Measurements from ENCODE around the gene OOSP2.
A peak's percentile ranks its signal among the peaks of the same experiment; 100 is the strongest.

The OOSP2 gene

DNA sequence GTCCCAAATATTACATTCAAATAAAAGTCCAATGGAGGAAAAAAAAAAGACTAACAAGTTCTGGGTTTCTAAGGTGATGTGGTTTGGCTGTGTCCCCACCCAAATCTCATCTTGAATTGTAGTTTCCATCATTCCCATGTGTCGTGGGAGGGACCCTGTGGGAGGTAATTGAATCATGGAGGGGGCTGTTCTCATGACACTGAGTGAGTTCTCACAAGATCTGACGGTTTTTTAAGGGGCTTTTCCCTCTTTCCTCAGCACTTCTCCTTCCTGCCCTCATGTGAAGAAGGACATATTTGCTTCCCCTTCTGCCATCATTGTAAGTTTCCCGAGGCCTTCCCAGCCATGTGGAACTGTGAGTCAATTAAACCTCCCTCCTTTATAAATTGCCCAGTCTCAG is 40.3 kb downstream of the OOSP2 start:
- no peak for DNase-seq

DNA sequence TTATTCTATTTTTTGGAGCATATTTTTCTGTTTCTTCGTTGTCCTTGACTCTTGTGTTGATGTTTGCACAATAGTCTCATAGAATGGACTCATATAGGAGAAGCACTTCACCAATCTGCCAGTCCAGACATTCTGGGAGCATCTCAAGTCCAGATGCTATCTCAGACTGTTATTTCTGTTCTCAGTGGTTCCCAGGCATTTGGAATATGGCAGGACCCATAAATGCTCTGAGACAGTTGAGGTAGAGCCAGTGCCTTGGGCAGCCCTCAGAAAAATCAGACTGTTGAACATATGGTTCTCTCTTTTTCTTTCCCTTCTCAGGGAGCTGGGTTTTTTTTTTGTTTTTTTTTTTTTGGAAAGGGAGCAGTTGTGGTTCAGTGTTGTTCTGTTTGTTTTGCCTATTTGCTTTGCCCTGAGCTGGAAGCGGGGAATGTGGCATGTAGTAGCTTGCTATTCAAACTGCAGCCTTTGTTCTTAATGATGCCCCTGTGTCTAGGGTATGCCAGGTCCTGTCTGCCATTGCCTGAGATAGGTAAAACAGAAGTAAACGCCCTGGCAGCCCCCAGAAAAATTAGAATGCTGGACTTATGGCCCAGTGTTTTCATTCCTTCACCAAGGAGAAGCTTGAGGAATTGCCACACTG is 44.5 kb downstream of the OOSP2 start:
- no peak for DNase-seq

GRCh38 chr11:60085909-60086308 is 45.7 kb downstream of the OOSP2 start:
- DNase-seq = peak; percentile 61

DNA sequence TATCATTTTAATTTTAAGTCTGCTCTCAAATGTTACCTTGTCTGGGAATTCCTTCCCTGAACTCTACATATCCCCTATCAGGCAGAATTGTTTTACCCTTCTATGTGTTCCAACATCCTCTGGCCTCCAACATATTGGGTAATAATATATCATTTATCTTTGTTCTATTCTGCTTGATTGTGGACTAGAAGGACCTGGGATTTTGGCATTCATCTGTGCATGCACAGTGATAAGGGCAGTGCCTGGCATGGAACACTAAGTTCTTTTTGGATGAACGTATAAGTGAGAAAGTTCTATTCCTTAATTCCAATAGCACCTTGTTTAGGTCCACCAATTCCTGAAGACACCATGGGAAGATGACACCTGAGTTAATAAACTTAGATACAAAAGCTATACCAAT is 47.0 kb downstream of the OOSP2 start:
- DNase-seq = no peak

DNA sequence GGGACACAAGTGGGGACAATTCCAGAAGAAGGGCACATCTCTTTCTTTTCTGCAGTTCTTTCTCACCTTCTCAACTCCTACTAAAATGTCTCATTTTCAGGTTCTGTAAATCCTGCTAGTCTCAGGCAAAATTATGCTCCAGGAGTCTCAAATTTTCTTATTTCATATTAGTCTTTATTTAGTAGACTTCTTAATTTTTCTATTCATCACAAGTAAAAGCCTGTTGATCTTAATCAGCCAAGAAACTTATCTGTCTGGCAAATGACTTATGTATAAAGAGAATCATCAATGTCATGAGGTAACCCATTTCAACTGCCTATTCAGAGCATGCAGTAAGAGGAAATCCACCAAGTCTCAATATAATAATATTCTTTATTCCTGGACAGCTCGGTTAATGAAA is 48.2 kb downstream of the OOSP2 start, which contains the start of gene MS4A2:
TSS of gene MS4A2 (plus strand) at position 301 of the 400 bp plus-strand sequence. CDS start 102 bp downstream, outside the sequence.
- DNase-seq = no peak

GRCh38 chr11:60095477-60096120 is 55.4 kb downstream of the OOSP2 start:
- no peak for DNase-seq

GRCh38 chr11:60097189-60097588 is 57.0 kb downstream of the OOSP2 start:
- DNase-seq = no peak

All from hematopoietic multipotent progenitor cell treated with erythropoietin and hydrocortisone succinate and interleukin-3 and kit ligand, for 4 days (in vitro differentiated cells).